HEK293 (cell line): Measurements from ENCODE around the gene TULP1.
A peak's percentile ranks its signal among the peaks of the same experiment; 100 is the strongest.

ENCODE experiments used
- CTCF ChIA-PET: fragments of 350-600 bp; formaldehyde crosslinking; extraction: SDS; loops from one replicate; lab custom pipeline; 2021; ENCODE audit warnings: antibody characterized with exemption; lab: Yijun Ruan, JAX
- POLR2A ChIA-PET: fragments of 300-600 bp; formaldehyde crosslinking; extraction: SDS; loops from one replicate; lab custom pipeline; 2020; ENCODE audit warnings: antibody characterized with exemption, inconsistent platforms; lab: Yijun Ruan, JAX
- H3K27ac ChIP-seq: fragments of 200-500 bp; sonication (Bioruptor generic); 2 replicates; pipeline ENCODE4 v1.5.1; 2014; ENCODE audit warnings: low read depth, low read length, control low read depth, inconsistent platforms; ENCODE audit errors: extremely low read depth
- H3K36me3 ChIP-seq, 2 experiments: fragments of 200-500 bp in 1 of 2; sonication (Bioruptor generic) in 1 of 2; 1 replicate in 1 of 2; 2 replicates in 1 of 2; pipeline ENCODE4 v1.5.1; 2014 to 2017; ENCODE audit warnings: inconsistent platforms in 2 of 2, low read length in 2 of 2; ENCODE audit not compliant: control insufficient read depth in 2 of 2, insufficient read depth in 1 of 2
- H3K4me1 ChIP-seq: fragments of 200-500 bp; sonication (Bioruptor generic); 2 replicates; pipeline ENCODE4 v1.5.1; 2014; ENCODE audit warnings: mild to moderate bottlenecking, low read length, inconsistent platforms; ENCODE audit not compliant: control insufficient read depth, insufficient read depth
- H3K4me3 ChIP-seq: 2 replicates; pipeline ENCODE4 v1.5.1; 2011; ENCODE audit warnings: low read depth, mild to moderate bottlenecking, control low read depth, low read length, moderate library complexity
- H3K9me3 ChIP-seq: fragments of 200-500 bp; sonication (Bioruptor generic); 2 replicates; pipeline ENCODE4 v1.5.1; 2014; ENCODE audit warnings: low read depth, low read length, inconsistent platforms; ENCODE audit not compliant: control insufficient read depth, insufficient read depth
- ATF2 ChIP-seq: fragments of 450-650 bp; formaldehyde crosslinking; IDR thresholded peaks from 2 replicates; pipeline ENCODE4 v1.5.1; 2016; ENCODE audit warnings: missing biosample characterization, missing genetic modification characterization, low read depth
- GFI1B ChIP-seq: fragments of 450-650 bp; formaldehyde crosslinking; IDR thresholded peaks from 2 replicates; pipeline ENCODE4 v1.5.1; 2016; ENCODE audit warnings: missing biosample characterization, missing genetic modification characterization
- GLIS1 ChIP-seq: fragments of 450-650 bp; formaldehyde crosslinking; IDR thresholded peaks from 2 replicates; pipeline ENCODE4 v1.5.1; 2016; ENCODE audit warnings: missing biosample characterization, missing genetic modification characterization
- KLF10 ChIP-seq: fragments of 450-650 bp; IDR thresholded peaks from 2 replicates; pipeline ENCODE4 v1.5.1; 2018; ENCODE audit warnings: missing biosample characterization, mild to moderate bottlenecking, missing genetic modification characterization
- MEIS1 ChIP-seq: sonication (generic); formaldehyde crosslinking; IDR thresholded peaks from 2 replicates; pipeline ENCODE4 v1.8.1; 2022; ENCODE audit warnings: missing genetic modification reagents, mild to moderate bottlenecking, borderline replicate concordance
- WT1 ChIP-seq: fragments of 450-650 bp; formaldehyde crosslinking; IDR thresholded peaks from 2 replicates; pipeline ENCODE4 v1.5.1; 2016; ENCODE audit warnings: missing biosample characterization, missing genetic modification characterization
- ZFP3 ChIP-seq: fragments of 450-650 bp; formaldehyde crosslinking; IDR thresholded peaks from 2 replicates; pipeline ENCODE4 v1.5.1; 2016; ENCODE audit warnings: low read depth, missing biosample characterization, missing genetic modification characterization
- ZNF324 ChIP-seq: fragments of 450-650 bp; formaldehyde crosslinking; IDR thresholded peaks from 2 replicates; pipeline ENCODE4 v1.5.1; 2016; ENCODE audit warnings: missing biosample characterization, missing genetic modification characterization
- ZNF362 ChIP-seq: fragments of 450-650 bp; formaldehyde crosslinking; IDR thresholded peaks from 2 replicates; pipeline ENCODE4 v1.5.1; 2016; ENCODE audit warnings: missing biosample characterization, missing genetic modification characterization
- ZNF48 ChIP-seq: fragments of 450-650 bp; formaldehyde crosslinking; IDR thresholded peaks from 2 replicates; pipeline ENCODE4 v1.5.1; 2016; ENCODE audit warnings: missing biosample characterization, missing genetic modification characterization
- ZNF544 ChIP-seq: fragments of 450-650 bp; formaldehyde crosslinking; IDR thresholded peaks from 2 replicates; pipeline ENCODE4 v1.5.0; 2017; ENCODE audit warnings: missing biosample characterization, missing genetic modification characterization
- ZNF561 ChIP-seq: fragments of 450-650 bp; IDR thresholded peaks from 2 replicates; pipeline ENCODE4 v1.5.1; 2018; ENCODE audit warnings: missing biosample characterization, missing genetic modification characterization, borderline replicate concordance
- ZNF596 ChIP-seq: fragments of 450-650 bp; IDR thresholded peaks from 2 replicates; pipeline ENCODE4 v1.5.0; 2018; ENCODE audit warnings: missing biosample characterization, mild to moderate bottlenecking, missing genetic modification characterization, moderate library complexity
- ZNF645 ChIP-seq: fragments of 450-650 bp; formaldehyde crosslinking; IDR thresholded peaks from 2 replicates; pipeline ENCODE4; 2016; ENCODE audit warnings: missing biosample characterization, missing genetic modification characterization
- ZNF664 ChIP-seq: fragments of 450-650 bp; formaldehyde crosslinking; IDR thresholded peaks from 2 replicates; pipeline ENCODE4 v1.5.1; 2016; ENCODE audit warnings: missing biosample characterization, missing genetic modification characterization
- ZNF677 ChIP-seq: fragments of 450-650 bp; IDR thresholded peaks from 2 replicates; pipeline ENCODE4 v1.5.0; 2018; ENCODE audit warnings: missing biosample characterization, mild to moderate bottlenecking, missing genetic modification characterization, moderate library complexity
- ZNF777 ChIP-seq: fragments of 450-650 bp; formaldehyde crosslinking; IDR thresholded peaks from 2 replicates; pipeline ENCODE4 v1.5.1; 2017; ENCODE audit warnings: missing biosample characterization, missing genetic modification characterization, borderline replicate concordance
- ZSCAN30 ChIP-seq: fragments of 450-650 bp; IDR thresholded peaks from 2 replicates; pipeline ENCODE4 v1.5.1; 2018; ENCODE audit warnings: missing biosample characterization, mild to moderate bottlenecking, missing genetic modification characterization, moderate library complexity
- TF ChIP-seq, protein P1 (sequence below): fragments of 450-650 bp; formaldehyde crosslinking; IDR thresholded peaks from 2 replicates; pipeline ENCODE4 v1.5.1; 2017; ENCODE audit warnings: missing biosample characterization, missing genetic modification characterization
- TF ChIP-seq, protein P2 (sequence below): fragments of 450-650 bp; formaldehyde crosslinking; conservative IDR thresholded peaks from 2 replicates; pipeline ENCODE4 v1.5.1; 2016; ENCODE audit warnings: low read depth, missing biosample characterization, missing genetic modification characterization
- TF ChIP-seq, protein P3 (sequence below): fragments of 450-650 bp; formaldehyde crosslinking; IDR thresholded peaks from 2 replicates; pipeline ENCODE4 v1.5.1; 2016; ENCODE audit warnings: missing biosample characterization, missing genetic modification characterization

Gene TULP1

DNA sequence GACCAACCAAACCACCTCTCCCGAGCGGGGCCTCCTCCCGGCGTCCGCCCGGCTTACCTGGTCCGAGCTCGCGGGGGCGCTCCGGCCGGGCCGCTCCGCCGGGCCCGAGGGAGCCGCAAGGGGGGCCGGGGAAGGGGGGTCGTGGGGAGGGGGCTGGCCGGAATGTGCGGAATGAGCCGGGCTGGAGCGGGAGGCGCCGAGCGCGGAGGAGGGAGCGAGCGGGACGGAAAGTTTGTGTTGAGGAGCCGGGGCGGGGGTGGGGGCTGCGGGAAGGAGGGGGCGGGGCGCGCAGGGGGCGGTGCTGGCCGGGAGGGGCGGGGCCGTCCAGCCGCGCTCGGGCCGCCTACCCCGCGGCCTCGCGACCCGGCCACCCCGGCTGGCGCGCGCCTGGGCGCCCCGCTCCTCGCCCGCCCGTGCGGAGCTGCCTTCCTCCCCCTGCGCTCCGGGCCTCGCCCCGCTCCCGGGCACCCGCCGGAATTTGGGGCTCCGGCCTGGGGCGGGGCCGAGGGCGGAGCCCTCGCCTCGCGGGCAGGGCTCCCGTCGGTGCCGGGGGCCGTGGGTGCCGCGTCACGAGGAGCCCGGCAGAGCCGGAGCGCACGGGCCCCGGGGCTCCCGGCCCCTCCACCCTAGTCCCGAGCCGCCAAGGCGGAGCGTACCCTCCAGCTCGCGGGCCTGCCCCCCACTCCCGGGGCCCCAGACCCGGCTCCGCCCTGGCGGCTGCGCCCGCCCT is 15.7 kb downstream of the TULP1 start, which contains the start of gene TEAD3:
TSS of gene TEAD3 (minus strand) at position 239 of the 730 bp plus-strand sequence.
- H3K36me3 ChIP-seq, result peaks cover 0 to 4% of the 10 kb centered on the region in 2 experiments; a peak in 1 of 3 replicates
- peak within 1 kb of the TSS; percentile 73 for H3K4me3 ChIP-seq
- POLR2A ChIA-PET, result interaction anchor here (1.0 to 4.3 kb wide), 10 partner anchors 10 to 238 kb away, joined by 3 to 40 read pairs (median 4); partner anchors contain the start of genes RPL10A and ZNF76
- peak within 1 kb of the TSS; percentile 66; the same call in 1 of the 2 replicates for H3K27ac ChIP-seq
- CTCF ChIA-PET, result interaction anchor here (0.6 to 1.2 kb wide), 7 partner anchors 10 to 239 kb away, joined by 3 to 8 read pairs (median 3); no protein-coding TSS in a partner anchor
- no peaks in the 10 kb centered on the region for H3K9me3 ChIP-seq
- H3K4me1 ChIP-seq, result peaks cover 8% of the 10 kb centered on the region
- TF ChIP-seq, protein P1, sequence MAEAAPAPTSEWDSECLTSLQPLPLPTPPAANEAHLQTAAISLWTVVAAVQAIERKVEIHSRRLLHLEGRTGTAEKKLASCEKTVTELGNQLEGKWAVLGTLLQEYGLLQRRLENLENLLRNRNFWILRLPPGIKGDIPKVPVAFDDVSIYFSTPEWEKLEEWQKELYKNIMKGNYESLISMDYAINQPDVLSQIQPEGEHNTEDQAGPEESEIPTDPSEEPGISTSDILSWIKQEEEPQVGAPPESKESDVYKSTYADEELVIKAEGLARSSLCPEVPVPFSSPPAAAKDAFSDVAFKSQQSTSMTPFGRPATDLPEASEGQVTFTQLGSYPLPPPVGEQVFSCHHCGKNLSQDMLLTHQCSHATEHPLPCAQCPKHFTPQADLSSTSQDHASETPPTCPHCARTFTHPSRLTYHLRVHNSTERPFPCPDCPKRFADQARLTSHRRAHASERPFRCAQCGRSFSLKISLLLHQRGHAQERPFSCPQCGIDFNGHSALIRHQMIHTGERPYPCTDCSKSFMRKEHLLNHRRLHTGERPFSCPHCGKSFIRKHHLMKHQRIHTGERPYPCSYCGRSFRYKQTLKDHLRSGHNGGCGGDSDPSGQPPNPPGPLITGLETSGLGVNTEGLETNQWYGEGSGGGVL (tag by site-specific recombination), result 0 out of 2 replicates have a peak, but pooled peaks have one; percentile 11
- TF ChIP-seq MEIS1 (CRISPR knock-in tag) (no peak), ZFP3 (no peak), ZNF677 (0 out of 2 replicates have a peak, but pooled peaks have one; percentile 13), GFI1B (tag by site-specific recombination) (no peak), ZSCAN30 (tag by site-specific recombination) (0 out of 2 replicates have a peak, but pooled peaks have one; percentile 10), ZNF544 (no peak), ZNF645 (tag by site-specific recombination) (no peak), GLIS1 (peak; percentile 3; the same call in 1 of the 2 replicates), ZNF596 (tag by site-specific recombination) (no peak), KLF10 (tag by site-specific recombination) (0 out of 2 replicates have a peak, but pooled peaks have one; percentile 27), ZNF48 (no peak), ZNF362 (no peak), ZNF324 (no peak), ZNF777 (tag by site-specific recombination) (no peak), ATF2 (tag by site-specific recombination) (no peak), ZNF561 (tag by site-specific recombination) (peak; percentile 44; the same call in 1 of the 2 replicates), ZNF664 (tag by site-specific recombination) (no peak), WT1 (tag by site-specific recombination) (no peak)
- TF ChIP-seq, protein P2, sequence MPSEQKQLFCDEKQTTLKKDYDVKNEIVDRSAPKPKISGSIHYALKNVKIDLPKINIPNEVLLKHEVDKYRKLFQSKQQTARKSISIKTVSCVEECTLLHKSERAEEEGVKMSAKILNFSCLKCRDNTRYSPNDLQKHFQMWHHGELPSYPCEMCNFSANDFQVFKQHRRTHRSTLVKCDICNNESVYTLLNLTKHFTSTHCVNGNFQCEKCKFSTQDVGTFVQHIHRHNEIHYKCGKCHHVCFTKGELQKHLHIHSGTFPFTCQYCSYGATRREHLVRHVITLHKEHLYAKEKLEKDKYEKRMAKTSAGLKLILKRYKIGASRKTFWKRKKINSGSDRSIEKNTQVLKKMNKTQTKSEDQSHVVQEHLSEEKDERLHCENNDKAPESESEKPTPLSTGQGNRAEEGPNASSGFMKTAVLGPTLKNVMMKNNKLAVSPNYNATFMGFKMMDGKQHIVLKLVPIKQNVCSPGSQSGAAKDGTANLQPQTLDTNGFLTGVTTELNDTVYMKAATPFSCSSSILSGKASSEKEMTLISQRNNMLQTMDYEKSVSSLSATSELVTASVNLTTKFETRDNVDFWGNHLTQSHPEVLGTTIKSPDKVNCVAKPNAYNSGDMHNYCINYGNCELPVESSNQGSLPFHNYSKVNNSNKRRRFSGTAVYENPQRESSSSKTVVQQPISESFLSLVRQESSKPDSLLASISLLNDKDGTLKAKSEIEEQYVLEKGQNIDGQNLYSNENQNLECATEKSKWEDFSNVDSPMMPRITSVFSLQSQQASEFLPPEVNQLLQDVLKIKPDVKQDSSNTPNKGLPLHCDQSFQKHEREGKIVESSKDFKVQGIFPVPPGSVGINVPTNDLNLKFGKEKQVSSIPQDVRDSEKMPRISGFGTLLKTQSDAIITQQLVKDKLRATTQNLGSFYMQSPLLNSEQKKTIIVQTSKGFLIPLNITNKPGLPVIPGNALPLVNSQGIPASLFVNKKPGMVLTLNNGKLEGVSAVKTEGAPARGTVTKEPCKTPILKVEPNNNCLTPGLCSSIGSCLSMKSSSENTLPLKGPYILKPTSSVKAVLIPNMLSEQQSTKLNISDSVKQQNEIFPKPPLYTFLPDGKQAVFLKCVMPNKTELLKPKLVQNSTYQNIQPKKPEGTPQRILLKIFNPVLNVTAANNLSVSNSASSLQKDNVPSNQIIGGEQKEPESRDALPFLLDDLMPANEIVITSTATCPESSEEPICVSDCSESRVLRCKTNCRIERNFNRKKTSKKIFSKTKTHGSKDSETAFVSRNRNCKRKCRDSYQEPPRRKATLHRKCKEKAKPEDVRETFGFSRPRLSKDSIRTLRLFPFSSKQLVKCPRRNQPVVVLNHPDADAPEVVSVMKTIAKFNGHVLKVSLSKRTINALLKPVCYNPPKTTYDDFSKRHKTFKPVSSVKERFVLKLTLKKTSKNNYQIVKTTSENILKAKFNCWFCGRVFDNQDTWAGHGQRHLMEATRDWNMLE (tag by site-specific recombination), result no peak
- TF ChIP-seq, protein P3, sequence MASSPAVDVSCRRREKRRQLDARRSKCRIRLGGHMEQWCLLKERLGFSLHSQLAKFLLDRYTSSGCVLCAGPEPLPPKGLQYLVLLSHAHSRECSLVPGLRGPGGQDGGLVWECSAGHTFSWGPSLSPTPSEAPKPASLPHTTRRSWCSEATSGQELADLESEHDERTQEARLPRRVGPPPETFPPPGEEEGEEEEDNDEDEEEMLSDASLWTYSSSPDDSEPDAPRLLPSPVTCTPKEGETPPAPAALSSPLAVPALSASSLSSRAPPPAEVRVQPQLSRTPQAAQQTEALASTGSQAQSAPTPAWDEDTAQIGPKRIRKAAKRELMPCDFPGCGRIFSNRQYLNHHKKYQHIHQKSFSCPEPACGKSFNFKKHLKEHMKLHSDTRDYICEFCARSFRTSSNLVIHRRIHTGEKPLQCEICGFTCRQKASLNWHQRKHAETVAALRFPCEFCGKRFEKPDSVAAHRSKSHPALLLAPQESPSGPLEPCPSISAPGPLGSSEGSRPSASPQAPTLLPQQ, result peak; percentile 17; the same call in 1 of the 2 replicates
